ENCODE measurements around the gene GRXCR2. TPM values are rescaled to one million over a fixed set of nuclear protein-coding genes. Genes with fewer than 3 reads are reported as not detected.
"Not testable (repeated sequence)": the region's sequence is repeated elsewhere in the genome, so short reads cannot be mapped to it uniquely, and the experiment has no call there.

The GRXCR2 gene
- total RNA-seq, 1 experiment from 2014 or later = not detected

GRCh38 chr5:145841299-145841698 is 31.5 kb downstream of the GRXCR2 start:
- no peaks in the 10 kb centered on the region for H3K27me3 Mint-ChIP-seq (ENCODE audit: insufficient read depth, unreplicated experiment)
- no peak overlapping the region for H3K27ac Mint-ChIP-seq (ENCODE audit: low read depth, unreplicated experiment)
- no peak overlapping the region for H3K4me3 Mint-ChIP-seq (ENCODE audit: unreplicated experiment)
- no peaks in the 10 kb centered on the region for H3K4me1 Mint-ChIP-seq (ENCODE audit: insufficient read depth, unreplicated experiment)
- ChIA-PET CTCF (interaction anchor here (1.0 to 2.9 kb wide), 6 partner anchors 15 to 160 kb away, joined by 3 to 27 read pairs (median 4); no protein-coding TSS in a partner anchor), POLR2A (interaction anchor here (0.9 to 2.2 kb wide), 3 partner anchors 11 to 24 kb away, joined by 3 to 8 read pairs (median 3); no protein-coding TSS in a partner anchor)
- TF ChIP-seq, protein P1, sequence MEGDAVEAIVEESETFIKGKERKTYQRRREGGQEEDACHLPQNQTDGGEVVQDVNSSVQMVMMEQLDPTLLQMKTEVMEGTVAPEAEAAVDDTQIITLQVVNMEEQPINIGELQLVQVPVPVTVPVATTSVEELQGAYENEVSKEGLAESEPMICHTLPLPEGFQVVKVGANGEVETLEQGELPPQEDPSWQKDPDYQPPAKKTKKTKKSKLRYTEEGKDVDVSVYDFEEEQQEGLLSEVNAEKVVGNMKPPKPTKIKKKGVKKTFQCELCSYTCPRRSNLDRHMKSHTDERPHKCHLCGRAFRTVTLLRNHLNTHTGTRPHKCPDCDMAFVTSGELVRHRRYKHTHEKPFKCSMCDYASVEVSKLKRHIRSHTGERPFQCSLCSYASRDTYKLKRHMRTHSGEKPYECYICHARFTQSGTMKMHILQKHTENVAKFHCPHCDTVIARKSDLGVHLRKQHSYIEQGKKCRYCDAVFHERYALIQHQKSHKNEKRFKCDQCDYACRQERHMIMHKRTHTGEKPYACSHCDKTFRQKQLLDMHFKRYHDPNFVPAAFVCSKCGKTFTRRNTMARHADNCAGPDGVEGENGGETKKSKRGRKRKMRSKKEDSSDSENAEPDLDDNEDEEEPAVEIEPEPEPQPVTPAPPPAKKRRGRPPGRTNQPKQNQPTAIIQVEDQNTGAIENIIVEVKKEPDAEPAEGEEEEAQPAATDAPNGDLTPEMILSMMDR (IDR thresholded peaks at IDR 0.05; ENCODE audit: unreplicated experiment) = no peak
- intact Hi-C loops (cut with micrococcal nuclease) = no loop called here
- BruUV-seq (replicated peaks) = no TSS peak
- no peaks in the 10 kb centered on the region for H3K9me3 Mint-ChIP-seq (ENCODE audit: unreplicated experiment)
- no peak for DNase-seq (ENCODE audit: unreplicated experiment)
- H3K36me3 Mint-ChIP-seq (ENCODE audit: insufficient read depth, unreplicated experiment) = no peaks in the 10 kb centered on the region

- no peak overlapping the region for H3K4me3 Mint-ChIP-seq (ENCODE audit: unreplicated experiment)
- intact Hi-C loops (cut with micrococcal nuclease) = no loop called here
- TF ChIP-seq, protein P1 (IDR thresholded peaks at IDR 0.05; ENCODE audit: unreplicated experiment) = no peak
- no peak for DNase-seq (ENCODE audit: unreplicated experiment)
- POLR2A ChIA-PET = interaction anchor here (0.9 to 2.2 kb wide), 2 partner anchors 12 to 24 kb away, joined by 3 to 8 read pairs; no protein-coding TSS in a partner anchor
- no peaks in the 10 kb centered on the region for H3K36me3 Mint-ChIP-seq (ENCODE audit: insufficient read depth, unreplicated experiment)
- CTCF ChIA-PET = interaction anchor here (1.0 to 2.9 kb wide), 3 partner anchors 14 to 143 kb away, joined by 4 to 27 read pairs (median 5); no protein-coding TSS in a partner anchor
- peaks cover 3% of the 10 kb centered on the region for H3K4me1 Mint-ChIP-seq (ENCODE audit: insufficient read depth, unreplicated experiment)
- H3K27ac Mint-ChIP-seq (ENCODE audit: low read depth, unreplicated experiment) = no peak overlapping the region
- H3K9me3 Mint-ChIP-seq (ENCODE audit: unreplicated experiment) = no peaks in the 10 kb centered on the region
- no TSS peak for BruUV-seq (replicated peaks)
- no peaks in the 10 kb centered on the region for H3K27me3 Mint-ChIP-seq (ENCODE audit: insufficient read depth, unreplicated experiment)
Observed at GRCh38 chr5:145840458-145841132, 32.2 kb downstream of the GRXCR2 start.

GRCh38 chr5:145838276-145838675 is 34.5 kb downstream of the GRXCR2 start:
- H3K27ac Mint-ChIP-seq (ENCODE audit: low read depth, unreplicated experiment) = no peak overlapping the region
- DNase-seq (ENCODE audit: unreplicated experiment) = no peak
- peaks cover 18% of the 10 kb centered on the region for H3K4me1 Mint-ChIP-seq (ENCODE audit: insufficient read depth, unreplicated experiment)
- TF ChIP-seq, protein P1 (IDR thresholded peaks at IDR 0.05; ENCODE audit: unreplicated experiment) = no peak
- ChIA-PET POLR2A (interaction anchor here (0.6 to 0.7 kb wide), 2 partner anchors 50 to 176 kb away, joined by 3 to 4 read pairs; no protein-coding TSS in a partner anchor), CTCF (interaction anchor here (0.6 kb wide), 1 partner anchor 34 kb away, joined by 3 read pairs; no protein-coding TSS in a partner anchor)
- no peaks in the 10 kb centered on the region for H3K9me3 Mint-ChIP-seq (ENCODE audit: unreplicated experiment)
- BruUV-seq (replicated peaks) = no TSS peak
- no peaks in the 10 kb centered on the region for H3K27me3 Mint-ChIP-seq (ENCODE audit: insufficient read depth, unreplicated experiment)
- H3K36me3 Mint-ChIP-seq (ENCODE audit: insufficient read depth, unreplicated experiment) = no peaks in the 10 kb centered on the region
- no peak overlapping the region for H3K4me3 Mint-ChIP-seq (ENCODE audit: unreplicated experiment)
- intact Hi-C loops (cut with micrococcal nuclease) = no loop called here

DNA sequence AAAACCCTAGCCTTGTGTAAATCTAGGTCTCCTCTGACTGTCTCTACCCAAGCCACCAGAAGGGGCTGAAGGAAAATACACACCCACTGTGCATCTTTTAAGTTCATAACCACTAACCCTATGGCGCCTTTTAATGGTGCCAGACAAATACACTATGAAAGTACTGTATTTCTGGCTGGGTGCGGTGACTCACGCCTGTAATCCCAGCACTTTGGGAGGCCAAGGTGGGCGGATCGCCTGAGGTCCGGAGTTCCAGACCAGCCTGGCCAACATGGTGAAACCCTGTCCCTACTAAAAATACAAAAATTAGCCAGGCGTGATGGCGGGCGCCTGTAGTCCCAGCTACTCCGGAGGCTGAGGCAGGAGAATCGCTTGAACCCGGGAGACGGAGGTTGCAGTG is 36.6 kb downstream of the GRXCR2 start:
- BruUV-seq (replicated peaks); intact Hi-C loops (cut with micrococcal nuclease); H3K9me3 Mint-ChIP-seq (ENCODE audit: unreplicated experiment); H3K36me3 Mint-ChIP-seq (ENCODE audit: insufficient read depth, unreplicated experiment); DNase-seq (ENCODE audit: unreplicated experiment); H3K27me3 Mint-ChIP-seq (ENCODE audit: insufficient read depth, unreplicated experiment); H3K27ac Mint-ChIP-seq (ENCODE audit: low read depth, unreplicated experiment): not testable (repeated sequence)
- Mint-ChIP-seq H3K4me3 (ENCODE audit: unreplicated experiment) (peak overlapping the region; percentile 10), H3K4me1 (ENCODE audit: insufficient read depth, unreplicated experiment) (peaks cover 24% of the 10 kb centered on the region)
- ChIA-PET CTCF (interaction anchor here (0.6 to 2.8 kb wide), 8 partner anchors 10 to 622 kb away, joined by 3 to 33 read pairs (median 5); no protein-coding TSS in a partner anchor), POLR2A (interaction anchor here (1.0 to 2.4 kb wide), 6 partner anchors 11 to 107 kb away, joined by 4 to 13 read pairs (median 8); partner anchors contain the start of gene SH3RF2)
